Fibroblast of lung (primary cell): ENCODE measurements around the gene RAB23. TPM values are rescaled to one million over a fixed set of nuclear protein-coding genes. Genes with fewer than 3 reads are reported as not detected.
A peak's percentile ranks its signal among the peaks of the same experiment; 100 is the strongest.

Experiments
- DNase-seq, 2 donors: peaks; one replicate each; pipeline versions ENCODE4 v3.0.0 to v3.0.0-alpha.2; 2010; ENCODE audit warnings: low read depth in 2 of 2
- H2AFZ ChIP-seq: 2 replicates; pipeline ENCODE4 v1.5.1; 2012; ENCODE audit warnings: low read length, control low read depth, inconsistent platforms
- H3K27ac ChIP-seq: 2 replicates; pipeline ENCODE4 v1.5.1; 2011; ENCODE audit warnings: low read length, control low read depth; ENCODE audit not compliant: insufficient read depth
- H3K27me3 ChIP-seq: 2 replicates; pipeline ENCODE4 v1.5.1; 2011; ENCODE audit warnings: mild to moderate bottlenecking, low read length; ENCODE audit not compliant: control insufficient read depth, insufficient read depth
- H3K36me3 ChIP-seq: 2 replicates; pipeline ENCODE4 v1.5.1; 2011; ENCODE audit warnings: low read length; ENCODE audit not compliant: control insufficient read depth, insufficient read depth
- H3K4me1 ChIP-seq: 2 replicates; pipeline ENCODE4 v1.5.1; 2011; ENCODE audit warnings: low read length; ENCODE audit not compliant: control insufficient read depth, insufficient read depth; ENCODE audit errors: extremely low read depth
- H3K4me2 ChIP-seq: 2 replicates; pipeline ENCODE4 v1.5.1; 2011; ENCODE audit warnings: low read length, control low read depth; ENCODE audit not compliant: insufficient read depth; ENCODE audit errors: extremely low read depth
- H3K4me3 ChIP-seq, 4 experiments: fragments of 200-600 bp in 1 of 4; sonication (generic) in 1 of 4; replicated peaks in 1 of 4; 2 replicates each; pipeline ENCODE4 v1.5.1; 2011 to 2016; ENCODE audit warnings: low read length in 4 of 4, low read depth in 3 of 4, mild to moderate bottlenecking in 3 of 4, control low read depth in 2 of 4, inconsistent platforms in 1 of 4, mixed read lengths in 1 of 4; ENCODE audit not compliant: insufficient read depth in 1 of 4; ENCODE audit errors: control extremely low read depth in 1 of 4
- H3K79me2 ChIP-seq: 2 replicates; pipeline ENCODE4 v1.5.1; 2012; ENCODE audit warnings: mild to moderate bottlenecking, low read length, inconsistent platforms; ENCODE audit not compliant: control insufficient read depth, insufficient read depth
- H3K9ac ChIP-seq: 2 replicates; pipeline ENCODE4 v1.5.1; 2011; ENCODE audit warnings: mild to moderate bottlenecking, low read length, control low read depth; ENCODE audit not compliant: insufficient read depth
- H3K9me3 ChIP-seq: 2 replicates; pipeline ENCODE4 v1.5.1; 2012; ENCODE audit warnings: low read depth, low read length; ENCODE audit not compliant: control insufficient read depth, insufficient read depth
- H4K20me1 ChIP-seq: 2 replicates; pipeline ENCODE4 v1.5.1; 2011; ENCODE audit warnings: low read length; ENCODE audit not compliant: control insufficient read depth, insufficient read depth; ENCODE audit errors: extremely low read depth
- EZH2 ChIP-seq: IDR thresholded peaks from 2 replicates; pipeline ENCODE4 v1.5.1; 2012; ENCODE audit warnings: low read length, control low read depth, mild to moderate bottlenecking; ENCODE audit errors: missing control alignments
- polyA plus RNA-seq, 2 donors: library from polyadenylated mRNA; depleted of rRNA in 1 of 2; stranded (reverse) in 1 of 2; unstranded in 1 of 2; fragments of >200 nt; gene quantifications; 2 replicates each; pipeline ENCODE4 v1.2.1, GENCODE V29; 2011 to 2012; ENCODE audit warnings: missing spikeins in 1 of 2
- total RNA-seq: library from RNA; depleted of rRNA; stranded (reverse); fragments of >200 nt; gene quantifications from 2 replicates; pipeline ENCODE4 v1.2.1, GENCODE V29; 2014
- TF ChIP-seq, protein P1 (sequence below), 2 donors: IDR thresholded peaks in 1 of 2; conservative IDR thresholded peaks in 1 of 2; 1 replicate in 1 of 2; 2 replicates in 1 of 2; pipeline ENCODE4 v1.5.1; 2011 to 2012; ENCODE audit warnings: low read length in 2 of 2, control low read depth in 1 of 2, inconsistent platforms in 1 of 2, low read depth in 1 of 2, mild to moderate bottlenecking in 1 of 2

Gene RAB23
- total and polyA plus RNA-seq, 2 donors (not counting 1 experiment from before 2014, with no cell fraction given) = 61.2 to 68.0 TPM

DNA sequence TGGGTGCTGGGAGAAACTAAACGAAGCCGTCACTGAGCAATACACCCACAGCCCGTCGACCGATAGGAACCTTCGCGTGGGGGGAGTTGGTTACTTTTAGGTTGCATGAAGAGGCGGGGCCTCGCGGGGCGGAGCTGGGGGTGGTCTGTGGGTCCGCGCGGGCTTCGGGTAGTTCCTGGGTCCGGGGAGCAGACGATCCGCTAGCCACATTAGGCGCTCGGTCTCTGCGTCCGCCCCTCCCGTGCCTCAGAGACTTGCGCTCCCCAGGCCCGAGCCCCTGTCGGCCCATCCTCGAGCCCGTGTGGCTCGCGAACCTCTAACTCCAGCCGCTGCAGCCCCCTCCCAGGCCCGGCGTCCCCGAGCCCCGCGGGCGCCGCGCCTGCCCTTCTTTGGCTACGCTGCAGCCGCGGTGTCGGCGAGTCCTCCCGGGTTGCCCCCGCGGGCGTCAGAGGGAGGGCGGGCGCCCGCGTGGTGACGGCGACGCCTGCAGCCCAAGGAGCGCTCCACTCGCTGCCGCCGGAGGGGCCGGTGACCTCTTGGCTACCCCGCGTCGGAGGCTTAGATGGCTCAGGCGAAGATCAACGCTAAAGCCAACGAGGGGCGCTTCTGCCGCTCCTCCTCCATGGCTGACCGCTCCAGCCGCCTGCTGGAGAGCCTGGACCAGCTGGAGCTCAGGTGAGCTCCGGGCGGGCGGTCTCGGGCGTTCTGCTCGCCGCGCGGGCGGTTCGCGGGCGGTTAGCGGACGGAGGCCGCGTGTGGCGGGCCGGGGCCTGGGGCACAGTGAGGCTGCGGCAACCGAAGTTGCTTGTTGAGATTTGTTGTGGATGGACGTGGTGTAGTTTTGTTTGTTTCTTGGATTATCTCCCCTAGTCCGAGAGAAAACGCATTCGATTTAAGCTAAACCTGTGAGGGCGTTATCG is 49.7 kb downstream of the RAB23 start, which contains the start of gene BAG2:
Gene BAG2, plus strand, starts transcription at position 191 of the 920 bp plus-strand sequence. Its CDS starts 372 bp downstream, at position 563.
- DNase-seq = peak; percentile 90 to 91
- peaks cover 7% of the 10 kb centered on the region for H3K4me1 ChIP-seq
- H3K79me2 ChIP-seq = peaks cover 50% of the 10 kb centered on the region
- no peaks in the 10 kb centered on the region for H3K9me3 ChIP-seq
- H3K4me2 ChIP-seq = peak within 1 kb of the TSS; percentile 94
- no peaks in the 10 kb centered on the region for H4K20me1 ChIP-seq
- peak within 1 kb of the TSS; percentile 86 for H3K9ac ChIP-seq
- peak within 1 kb of the TSS; percentile 63 to 97 (median 73) for H3K4me3 ChIP-seq
- no peaks in the 10 kb centered on the region for H3K36me3 ChIP-seq
- peak within 1 kb of the TSS; percentile 89 for H2AFZ ChIP-seq
- H3K27ac ChIP-seq = peak within 1 kb of the TSS; percentile 92
- no peaks in the 10 kb centered on the region for H3K27me3 ChIP-seq
- TF ChIP-seq, protein P1, sequence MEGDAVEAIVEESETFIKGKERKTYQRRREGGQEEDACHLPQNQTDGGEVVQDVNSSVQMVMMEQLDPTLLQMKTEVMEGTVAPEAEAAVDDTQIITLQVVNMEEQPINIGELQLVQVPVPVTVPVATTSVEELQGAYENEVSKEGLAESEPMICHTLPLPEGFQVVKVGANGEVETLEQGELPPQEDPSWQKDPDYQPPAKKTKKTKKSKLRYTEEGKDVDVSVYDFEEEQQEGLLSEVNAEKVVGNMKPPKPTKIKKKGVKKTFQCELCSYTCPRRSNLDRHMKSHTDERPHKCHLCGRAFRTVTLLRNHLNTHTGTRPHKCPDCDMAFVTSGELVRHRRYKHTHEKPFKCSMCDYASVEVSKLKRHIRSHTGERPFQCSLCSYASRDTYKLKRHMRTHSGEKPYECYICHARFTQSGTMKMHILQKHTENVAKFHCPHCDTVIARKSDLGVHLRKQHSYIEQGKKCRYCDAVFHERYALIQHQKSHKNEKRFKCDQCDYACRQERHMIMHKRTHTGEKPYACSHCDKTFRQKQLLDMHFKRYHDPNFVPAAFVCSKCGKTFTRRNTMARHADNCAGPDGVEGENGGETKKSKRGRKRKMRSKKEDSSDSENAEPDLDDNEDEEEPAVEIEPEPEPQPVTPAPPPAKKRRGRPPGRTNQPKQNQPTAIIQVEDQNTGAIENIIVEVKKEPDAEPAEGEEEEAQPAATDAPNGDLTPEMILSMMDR (conservative IDR thresholded peaks at IDR 0.05 in 1 of 2, IDR thresholded peaks at IDR 0.05 in 1 of 2; ENCODE audit: low read depth in 1 of 2, low read length in 2 of 2) = no peak
- no peak for TF ChIP-seq EZH2

DNA sequence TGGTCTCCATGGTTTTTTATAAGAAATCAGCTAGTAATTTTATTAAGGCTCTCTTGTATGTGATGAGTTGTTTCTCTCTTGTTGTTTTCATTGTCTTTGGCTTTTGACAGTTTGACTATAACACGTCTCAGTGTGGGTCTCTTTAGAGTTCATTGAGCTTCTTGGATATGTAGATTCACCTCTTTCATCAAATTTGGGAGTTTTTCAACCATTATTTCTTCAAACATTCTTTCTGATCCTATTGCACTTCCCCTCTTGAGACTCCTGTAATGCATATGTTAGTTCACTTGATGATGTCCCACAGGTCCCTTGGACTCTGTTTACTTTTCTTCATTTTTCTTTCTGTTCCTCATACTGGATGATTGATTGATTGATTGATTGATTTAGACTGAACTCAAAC is 57.0 kb downstream of the RAB23 start:
- Histone ChIP-seq H3K79me2 (no peaks in the 10 kb centered on the region), H3K9me3 (no peaks in the 10 kb centered on the region), H3K27me3 (no peaks in the 10 kb centered on the region), H3K9ac (no peak overlapping the region), H2AFZ (no peak overlapping the region), H4K20me1 (no peaks in the 10 kb centered on the region), H3K4me1 (no peaks in the 10 kb centered on the region), H3K4me2 (no peak overlapping the region), H3K27ac (no peak overlapping the region), H3K4me3 (no peak overlapping the region), H3K36me3 (no peaks in the 10 kb centered on the region)
- no peak for TF ChIP-seq EZH2
- TF ChIP-seq, protein P1 (conservative IDR thresholded peaks at IDR 0.05 in 1 of 2, IDR thresholded peaks at IDR 0.05 in 1 of 2; ENCODE audit: low read depth in 1 of 2, low read length in 2 of 2) = no peak
- DNase-seq = no peak

DNA sequence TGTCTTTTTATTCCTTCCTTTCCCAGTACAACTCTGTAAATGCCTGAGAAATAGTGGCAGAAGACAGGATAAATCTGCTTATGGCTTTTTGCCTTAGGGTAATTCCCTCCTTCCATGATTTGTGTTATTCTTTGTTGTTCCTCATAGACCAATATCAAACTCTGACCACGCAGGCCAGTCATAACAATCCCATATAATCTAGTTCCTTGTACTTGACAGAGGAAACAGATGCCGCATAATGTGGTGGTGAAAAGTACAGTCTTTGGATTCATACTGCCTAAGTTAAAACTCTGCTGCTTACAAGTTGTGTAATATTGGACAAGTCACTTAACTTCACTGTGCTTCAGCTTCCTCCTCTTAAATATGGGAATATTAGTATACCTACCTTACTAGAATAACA is 58.2 kb downstream of the RAB23 start:
- no peaks in the 10 kb centered on the region for H3K36me3 ChIP-seq
- no peak overlapping the region for H3K4me2 ChIP-seq
- no peak for TF ChIP-seq EZH2
- TF ChIP-seq, protein P1 (conservative IDR thresholded peaks at IDR 0.05 in 1 of 2, IDR thresholded peaks at IDR 0.05 in 1 of 2; ENCODE audit: low read depth in 1 of 2, low read length in 2 of 2) = no peak

More for the DNA sequence above, 58.2 kb downstream of the RAB23 start:
- H3K4me1 ChIP-seq = no peaks in the 10 kb centered on the region
- no peak overlapping the region for H2AFZ ChIP-seq
- H3K27me3 ChIP-seq = no peaks in the 10 kb centered on the region
- no peaks in the 10 kb centered on the region for H4K20me1 ChIP-seq
- H3K4me3 ChIP-seq = no peak overlapping the region
- H3K9ac ChIP-seq = no peak overlapping the region
- no peak overlapping the region for H3K27ac ChIP-seq
- DNase-seq = no peak
- no peaks in the 10 kb centered on the region for H3K79me2 ChIP-seq
- H3K9me3 ChIP-seq = no peaks in the 10 kb centered on the region
